Measurements from ENCODE around the gene AFAP1. TPM values are rescaled to one million over a fixed set of nuclear protein-coding genes. Genes with fewer than 3 reads are reported as not detected.

AFAP1 gene
- total and polyA plus RNA-seq, 2 of the 4 experiments (the other 2 are of a cell fraction) = 48.2 to 80.9 TPM

- BruUV-seq (replicated peaks) = no TSS peak
- 0% methylated on average over 1 of the region's 10 CpGs; no CpG with 5 or more reads in 1 of the 2 experiments for WGBS, 2 experiments (ENCODE audit: extremely low coverage in 2 of 2, insufficient read length in 1 of 2)
- TF ChIP-seq RCOR1 (IDR thresholded peaks at IDR 0.05; ENCODE audit: insufficient replicate concordance, low read length) = peak; percentile 96
- no peak for TF ChIP-seq MXI1 (IDR thresholded peaks at IDR 0.05; ENCODE audit: borderline replicate concordance, low read depth, low read length)
- TF ChIP-seq FOS (IDR thresholded peaks at IDR 0.05; ENCODE audit: low read depth, low read length) = no peak
- TF ChIP-seq CTCF (conservative IDR thresholded peaks at IDR 0.05; ENCODE audit: low read depth, low read length) = peak; percentile 95
- peak; percentile 97 for TF ChIP-seq RAD21 (IDR thresholded peaks at IDR 0.05; ENCODE audit: low read length)
- TF ChIP-seq ELK1 (IDR thresholded peaks at IDR 0.05; ENCODE audit: borderline replicate concordance, low read depth, low read length) = no peak
- no peak for TF ChIP-seq CHD1 (IDR thresholded peaks at IDR 0.05; ENCODE audit: low read depth, low read length)
- 0 out of 2 replicates have a peak, but pooled peaks have one; percentile 12 for TF ChIP-seq MAFK (IDR thresholded peaks at IDR 0.05; ENCODE audit: low read depth, low read length)
- TF ChIP-seq MAZ (IDR thresholded peaks at IDR 0.05; ENCODE audit: borderline replicate concordance, low read depth, low read length) = no peak
- no peak for TF ChIP-seq BHLHE40 (IDR thresholded peaks at IDR 0.05; ENCODE audit: low read depth, low read length)
- TF ChIP-seq SMC3 (IDR thresholded peaks at IDR 0.05; ENCODE audit: low read depth, low read length) = peak; percentile 89
- TF ChIP-seq CEBPB (IDR thresholded peaks at IDR 0.05; ENCODE audit: low read depth, low read length) = no peak
- TF ChIP-seq POLR2A (IDR thresholded peaks at IDR 0.05; ENCODE audit: low read depth, low read length) = 0 out of 2 replicates have a peak, but pooled peaks have one; percentile 38
Observed at GRCh38 chr4:7987148-7987989, 47.7 kb upstream of the AFAP1 start.

More at GRCh38 chr4:7987148-7987989, 47.7 kb upstream of the AFAP1 start:
- peak overlapping the region; percentile 79; the same call in 1 of the 2 replicates for H2BK120ac ChIP-seq (ENCODE audit: low read depth, low read length)
- H3K4me3 ChIP-seq (ENCODE audit: insufficient read depth, low read depth, low read length) = no peak overlapping the region
- H4K5ac ChIP-seq (ENCODE audit: low read depth, low read length) = peak overlapping the region; percentile 7; the same call in 1 of the 2 replicates
- H3K23ac ChIP-seq (ENCODE audit: low read depth, low read length) = no peak overlapping the region
- no peak overlapping the region for H3K27ac ChIP-seq (ENCODE audit: insufficient read depth, low read length)
- H3K18ac ChIP-seq (ENCODE audit: low read depth, low read length) = peak overlapping the region; percentile 26; the same call in 1 of the 2 replicates
- CTCF ChIA-PET = interaction anchor here (0.6 to 1.8 kb wide), 7 partner anchors 21 to 185 kb away, joined by 3 to 8 read pairs (median 4); no protein-coding TSS in a partner anchor
- no peak overlapping the region for H3K4me2 ChIP-seq (ENCODE audit: low read depth, low read length)
- ATAC-seq (ENCODE audit: low read depth) (peak; percentile 87), DNase-seq (peak; percentile 77)
- peak overlapping the region in 1 of 2 experiments; percentile 66; a peak in 2 of 4 replicates for H4K8ac ChIP-seq (ENCODE audit: low read depth in 2 of 2, low read length in 2 of 2)
- in situ Hi-C loops (cut with MboI; ENCODE audit: low sequenced_read_pairs) = loop anchor here (10.0 kb wide), 1 partner anchor 223 kb away; no protein-coding TSS in a partner anchor
- H2AFZ ChIP-seq (replicated peaks; ENCODE audit: low read length, poor library complexity) = peak overlapping the region; percentile 75
- H2BK5ac ChIP-seq (ENCODE audit: low read depth, low read length, poor library complexity, severe bottlenecking) = no peak overlapping the region
- peak overlapping the region; percentile 79; the same call in 1 of the 2 replicates for H2AK5ac ChIP-seq (ENCODE audit: low read depth, low read length)
- no peak overlapping the region for H3K9ac ChIP-seq (ENCODE audit: low read depth, low read length)
- peak overlapping the region; percentile 46; the same call in 1 of the 2 replicates for H4K91ac ChIP-seq (ENCODE audit: insufficient read depth, low read depth, low read length)
- H3K4ac ChIP-seq (ENCODE audit: low read depth, low read length) = peak overlapping the region; percentile 72; the same call in 1 of the 2 replicates
- H2BK20ac ChIP-seq (ENCODE audit: low read depth, low read length) = peak overlapping the region; percentile 84
- H4K20me1 ChIP-seq (ENCODE audit: insufficient read depth, low read length) = no peaks in the 10 kb centered on the region; the same call in 1 of the 2 replicates
- H3K9me3 ChIP-seq (ENCODE audit: control insufficient read depth, insufficient read depth, low read length) = no peaks in the 10 kb centered on the region
- H2BK15ac ChIP-seq (ENCODE audit: low read depth, low read length) = 0 out of 3 replicates have a peak overlapping the region, but pooled peaks have one; percentile 17
- H3K79me1 ChIP-seq (ENCODE audit: low read depth in 1 of 2, low read length in 2 of 2) = peaks cover 3 to 14% of the 10 kb centered on the region in 2 experiments; a peak in 1 of 4 replicates
- H3K56ac ChIP-seq (ENCODE audit: extremely low read depth, insufficient read depth, low read length) = peak overlapping the region; percentile 35; the same call in 1 of the 2 replicates
- no peaks in the 10 kb centered on the region for H3K9me1 ChIP-seq (ENCODE audit: insufficient read depth, low read length)
- POLR2A ChIA-PET (ENCODE audit: unreplicated experiment) = interaction anchor here (0.6 kb wide), 1 partner anchor 10 kb away, joined by 3 read pairs; no protein-coding TSS in a partner anchor
- no peaks in the 10 kb centered on the region for H3K36me3 ChIP-seq (ENCODE audit: control insufficient read depth, insufficient read depth, low read length)
- intact Hi-C loops (cut with micrococcal nuclease) = loop anchor here (1.0 to 10.0 kb wide), 6 partner anchors 48 to 793 kb away; partner anchors contain the start of genes AFAP1 and SORCS2
- H3K14ac ChIP-seq (replicated peaks; ENCODE audit: low read depth, low read length) = 0 out of 2 replicates have a peak overlapping the region, but pooled peaks have one; percentile 73
- peaks cover 12% of the 10 kb centered on the region for H3K4me1 ChIP-seq (ENCODE audit: control insufficient read depth, insufficient read depth, low read length)
- dilution Hi-C loops (cut with HindIII; ENCODE audit: low sequenced_read_pairs, unreplicated experiment) = no loop called here
- H2AK9ac ChIP-seq (replicated peaks; ENCODE audit: low read depth, low read length, poor library complexity) = peak overlapping the region; percentile 53
- H3K27me3 ChIP-seq (ENCODE audit: control insufficient read depth, insufficient read depth, low read length) = peaks cover 5% of the 10 kb centered on the region; the same call in 1 of the 2 replicates

Data from IMR-90 (cell line).